Measurements from ENCODE around the gene CFAP161.
A peak's percentile ranks its signal among the peaks of the same experiment; 100 is the strongest.

The CFAP161 gene

GRCh38 chr15:81188354-81188753 is 54.3 kb downstream of the CFAP161 start:
- H3K4me3 ChIP-seq (ENCODE audit: low read depth in 1 of 5, low read length in 5 of 5) = no peak overlapping the region
- no peak overlapping the region for H3K9ac ChIP-seq (ENCODE audit: low read length in 5 of 5)
- H3K27ac ChIP-seq (ENCODE audit: low read depth, low read length) = no peak overlapping the region
- no peaks in the 10 kb centered on the region for H3K9me3 ChIP-seq (ENCODE audit: control insufficient read depth in 5 of 5, low read length in 5 of 5)
- peaks cover 0 to 3% (median 0%) of the 10 kb centered on the region in 5 donors for H3K36me3 ChIP-seq (ENCODE audit: control insufficient read depth in 5 of 5, insufficient read depth in 5 of 5, low read length in 5 of 5)
- peaks cover 22 to 52% (median 45%) of the 10 kb centered on the region in 5 donors for H3K4me1 ChIP-seq (ENCODE audit: control insufficient read depth in 5 of 5, insufficient read depth in 5 of 5, low read length in 5 of 5)
- H3K27me3 ChIP-seq (ENCODE audit: control insufficient read depth in 5 of 5, insufficient read depth in 4 of 5, low read length in 5 of 5) = no peaks in the 10 kb centered on the region

GRCh38 chr15:81189583-81190283 is 55.7 kb downstream of the CFAP161 start:
- H3K9me3 ChIP-seq (ENCODE audit: control insufficient read depth in 5 of 5, low read length in 5 of 5) = no peaks in the 10 kb centered on the region

GRCh38 chr15:81190922-81191507 is 56.9 kb downstream of the CFAP161 start:
- H3K4me3 ChIP-seq (ENCODE audit: low read depth in 1 of 5, low read length in 5 of 5) = no peak overlapping the region
- no peaks in the 10 kb centered on the region for H3K9me3 ChIP-seq (ENCODE audit: control insufficient read depth in 5 of 5, low read length in 5 of 5)
- H3K36me3 ChIP-seq (ENCODE audit: control insufficient read depth in 5 of 5, insufficient read depth in 5 of 5, low read length in 5 of 5) = peaks cover 0 to 3% (median 0%) of the 10 kb centered on the region in 5 donors
- no peaks in the 10 kb centered on the region for H3K27me3 ChIP-seq (ENCODE audit: control insufficient read depth in 5 of 5, insufficient read depth in 4 of 5, low read length in 5 of 5)
- H3K4me1 ChIP-seq (ENCODE audit: control insufficient read depth in 5 of 5, insufficient read depth in 5 of 5, low read length in 5 of 5) = peaks cover 11 to 38% (median 31%) of the 10 kb centered on the region in 5 donors
- peak overlapping the region; percentile 58 for H3K27ac ChIP-seq (ENCODE audit: low read depth, low read length)
- peak overlapping the region in 1 of 5 donors; percentile 38 for H3K9ac ChIP-seq (ENCODE audit: low read length in 5 of 5)

More at GRCh38 chr15:81189583-81190283, 55.7 kb downstream of the CFAP161 start:
- Histone ChIP-seq H3K4me1 (ENCODE audit: control insufficient read depth in 5 of 5, insufficient read depth in 5 of 5, low read length in 5 of 5) (peaks cover 11 to 41% (median 33%) of the 10 kb centered on the region in 5 donors), H3K36me3 (ENCODE audit: control insufficient read depth in 5 of 5, insufficient read depth in 5 of 5, low read length in 5 of 5) (peaks cover 0 to 3% (median 0%) of the 10 kb centered on the region in 5 donors), H3K27me3 (ENCODE audit: control insufficient read depth in 5 of 5, insufficient read depth in 4 of 5, low read length in 5 of 5) (no peaks in the 10 kb centered on the region), H3K9ac (ENCODE audit: low read length in 5 of 5) (peak overlapping the region in 1 of 5 donors; percentile 39), H3K4me3 (ENCODE audit: low read depth in 1 of 5, low read length in 5 of 5) (no peak overlapping the region), H3K27ac (ENCODE audit: low read depth, low read length) (peak overlapping the region; percentile 58)

- no peaks in the 10 kb centered on the region for H3K9me3 ChIP-seq (ENCODE audit: control insufficient read depth in 5 of 5, low read length in 5 of 5)
- H3K4me3 ChIP-seq (ENCODE audit: low read depth in 1 of 5, low read length in 5 of 5) = no peak overlapping the region
- peak overlapping the region; percentile 58 for H3K27ac ChIP-seq (ENCODE audit: low read depth, low read length)
- peaks cover 0 to 3% (median 0%) of the 10 kb centered on the region in 5 donors for H3K36me3 ChIP-seq (ENCODE audit: control insufficient read depth in 5 of 5, insufficient read depth in 5 of 5, low read length in 5 of 5)
- peaks cover 11 to 42% (median 31%) of the 10 kb centered on the region in 5 donors for H3K4me1 ChIP-seq (ENCODE audit: control insufficient read depth in 5 of 5, insufficient read depth in 5 of 5, low read length in 5 of 5)
- no peak overlapping the region for H3K9ac ChIP-seq (ENCODE audit: low read length in 5 of 5)
- no peaks in the 10 kb centered on the region for H3K27me3 ChIP-seq (ENCODE audit: control insufficient read depth in 5 of 5, insufficient read depth in 4 of 5, low read length in 5 of 5)
Observed at GRCh38 chr15:81191701-81192100, 57.6 kb downstream of the CFAP161 start.

- Histone ChIP-seq H3K36me3 (ENCODE audit: control insufficient read depth in 5 of 5, insufficient read depth in 5 of 5, low read length in 5 of 5) (peaks cover 0 to 3% (median 0%) of the 10 kb centered on the region in 5 donors), H3K9me3 (ENCODE audit: control insufficient read depth in 5 of 5, low read length in 5 of 5) (no peaks in the 10 kb centered on the region), H3K4me1 (ENCODE audit: control insufficient read depth in 5 of 5, insufficient read depth in 5 of 5, low read length in 5 of 5) (peaks cover 11 to 39% (median 26%) of the 10 kb centered on the region in 5 donors), H3K27me3 (ENCODE audit: control insufficient read depth in 5 of 5, insufficient read depth in 4 of 5, low read length in 5 of 5) (no peaks in the 10 kb centered on the region), H3K4me3 (ENCODE audit: low read depth in 1 of 5, low read length in 5 of 5) (no peak overlapping the region), H3K27ac (ENCODE audit: low read depth, low read length) (no peak overlapping the region), H3K9ac (ENCODE audit: low read length in 5 of 5) (no peak overlapping the region)
Observed at GRCh38 chr15:81194723-81195122, 60.7 kb downstream of the CFAP161 start.

- Histone ChIP-seq H3K36me3 (ENCODE audit: control insufficient read depth in 5 of 5, insufficient read depth in 5 of 5, low read length in 5 of 5) (peaks cover 0 to 3% (median 0%) of the 10 kb centered on the region in 5 donors), H3K4me3 (ENCODE audit: low read depth in 1 of 5, low read length in 5 of 5) (no peak overlapping the region), H3K9me3 (ENCODE audit: control insufficient read depth in 5 of 5, low read length in 5 of 5) (no peaks in the 10 kb centered on the region), H3K4me1 (ENCODE audit: control insufficient read depth in 5 of 5, insufficient read depth in 5 of 5, low read length in 5 of 5) (peaks cover 7 to 33% (median 20%) of the 10 kb centered on the region in 5 donors), H3K27me3 (ENCODE audit: control insufficient read depth in 5 of 5, insufficient read depth in 4 of 5, low read length in 5 of 5) (no peaks in the 10 kb centered on the region), H3K9ac (ENCODE audit: low read length in 5 of 5) (no peak overlapping the region), H3K27ac (ENCODE audit: low read depth, low read length) (no peak overlapping the region)
Observed at GRCh38 chr15:81195339-81195864, 61.3 kb downstream of the CFAP161 start.

- H3K27ac ChIP-seq (ENCODE audit: low read depth, low read length) = no peak within 1 kb of the TSS
- H3K27me3 ChIP-seq (ENCODE audit: control insufficient read depth in 5 of 5, insufficient read depth in 4 of 5, low read length in 5 of 5) = no peaks in the 10 kb centered on the region
- H3K9ac ChIP-seq (ENCODE audit: low read length in 5 of 5) = no peak within 1 kb of the TSS
- no peaks in the 10 kb centered on the region for H3K9me3 ChIP-seq (ENCODE audit: control insufficient read depth in 5 of 5, low read length in 5 of 5)
- peak within 1 kb of the TSS in 1 of 5 donors; percentile 14 for H3K4me3 ChIP-seq (ENCODE audit: low read depth in 1 of 5, low read length in 5 of 5)
- H3K4me1 ChIP-seq (ENCODE audit: control insufficient read depth in 5 of 5, insufficient read depth in 5 of 5, low read length in 5 of 5) = peaks cover 0 to 20% (median 7%) of the 10 kb centered on the region in 5 donors
- peaks cover 0 to 4% (median 0%) of the 10 kb centered on the region in 5 donors for H3K36me3 ChIP-seq (ENCODE audit: control insufficient read depth in 5 of 5, insufficient read depth in 5 of 5, low read length in 5 of 5)
Observed at GRCh38 chr15:81196576-81197254, 62.6 kb downstream of the CFAP161 start, which contains the start of gene IL16. Gene IL16 (plus strand): TSS chr15:81196879. CDS start chr15:81225400, 28,521 bp downstream.

- Histone ChIP-seq H3K4me1 (ENCODE audit: control insufficient read depth in 5 of 5, insufficient read depth in 5 of 5, low read length in 5 of 5) (peaks cover 0 to 18% (median 6%) of the 10 kb centered on the region in 5 donors), H3K27ac (ENCODE audit: low read depth, low read length) (no peak overlapping the region), H3K9me3 (ENCODE audit: control insufficient read depth in 5 of 5, low read length in 5 of 5) (no peaks in the 10 kb centered on the region), H3K36me3 (ENCODE audit: control insufficient read depth in 5 of 5, insufficient read depth in 5 of 5, low read length in 5 of 5) (peaks cover 0 to 4% (median 3%) of the 10 kb centered on the region in 5 donors), H3K27me3 (ENCODE audit: control insufficient read depth in 5 of 5, insufficient read depth in 4 of 5, low read length in 5 of 5) (no peaks in the 10 kb centered on the region), H3K9ac (ENCODE audit: low read length in 5 of 5) (no peak overlapping the region), H3K4me3 (ENCODE audit: low read depth in 1 of 5, low read length in 5 of 5) (peak overlapping the region in 1 of 5 donors; percentile 14)
Observed at GRCh38 chr15:81197255-81197630, 63.2 kb downstream of the CFAP161 start.

GRCh38 chr15:81197688-81198281 is 63.7 kb downstream of the CFAP161 start:
- Histone ChIP-seq H3K9ac (ENCODE audit: low read length in 5 of 5) (no peak overlapping the region), H3K27ac (ENCODE audit: low read depth, low read length) (no peak overlapping the region), H3K4me1 (ENCODE audit: control insufficient read depth in 5 of 5, insufficient read depth in 5 of 5, low read length in 5 of 5) (peaks cover 0 to 18% (median 6%) of the 10 kb centered on the region in 5 donors), H3K27me3 (ENCODE audit: control insufficient read depth in 5 of 5, insufficient read depth in 4 of 5, low read length in 5 of 5) (no peaks in the 10 kb centered on the region), H3K4me3 (ENCODE audit: low read depth in 1 of 5, low read length in 5 of 5) (no peak overlapping the region), H3K9me3 (ENCODE audit: control insufficient read depth in 5 of 5, low read length in 5 of 5) (no peaks in the 10 kb centered on the region), H3K36me3 (ENCODE audit: control insufficient read depth in 5 of 5, insufficient read depth in 5 of 5, low read length in 5 of 5) (peaks cover 0 to 4% (median 3%) of the 10 kb centered on the region in 5 donors)
